Measurements from ENCODE around the gene NADSYN1. TPM values are rescaled to one million over a fixed set of nuclear protein-coding genes. Genes with fewer than 3 reads are reported as not detected.

The NADSYN1 gene
- polyA plus RNA-seq, 1 donor from 2014 or later: 66.9 TPM

- Histone ChIP-seq H3K9me3 (ENCODE audit: low read length) (no peaks in the 10 kb centered on the region), H3F3A (ENCODE audit: insufficient read depth, low read length, poor library complexity, severe bottlenecking) (no peaks in the 10 kb centered on the region), H3K4me2 (ENCODE audit: low read length) (no peak overlapping the region), H3K9me2 (ENCODE audit: insufficient read depth, low read length) (no peaks in the 10 kb centered on the region), H2AFZ (ENCODE audit: low read depth, low read length) (no peak overlapping the region), H3K36me3 (ENCODE audit: insufficient read depth, low read length) (no peaks in the 10 kb centered on the region), H3K27ac (ENCODE audit: low read length) (no peak overlapping the region), H3K9ac (ENCODE audit: low read length) (no peak overlapping the region), H3K27me3 (ENCODE audit: insufficient read depth, low read depth, low read length) (no peaks in the 10 kb centered on the region), H3K79me2 (replicated peaks; ENCODE audit: insufficient read depth, low read length) (no peaks in the 10 kb centered on the region), H3K4me3 (ENCODE audit: low read length) (no peak overlapping the region), H4K20me1 (ENCODE audit: insufficient read depth) (no peaks in the 10 kb centered on the region)
- TF ChIP-seq SMC3 (conservative IDR thresholded peaks at IDR 0.05; ENCODE audit: poor library complexity): no peak
- TF ChIP-seq EP300 (conservative IDR thresholded peaks at IDR 0.05; ENCODE audit: poor library complexity, severe bottlenecking): no peak
- no peak for TF ChIP-seq RAD21 (conservative IDR thresholded peaks at IDR 0.05)
- TF ChIP-seq POLR2AphosphoS5 (IDR thresholded peaks at IDR 0.05): no peak
- no peak for TF ChIP-seq MXI1 (conservative IDR thresholded peaks at IDR 0.05; ENCODE audit: poor library complexity, severe bottlenecking)
- TF ChIP-seq REST (IDR thresholded peaks at IDR 0.05; ENCODE audit: borderline replicate concordance): no peak
- TF ChIP-seq TAF1 (IDR thresholded peaks at IDR 0.05; ENCODE audit: low read depth): no peak
- no peak for TF ChIP-seq EZH2 (IDR thresholded peaks at IDR 0.05; ENCODE audit: borderline replicate concordance, insufficient read depth, low read length, poor library complexity, severe bottlenecking)
- no peak for TF ChIP-seq CTCF (IDR thresholded peaks at IDR 0.05; ENCODE audit: poor library complexity, severe bottlenecking)
Measured at GRCh38 chr11:71500601-71501021, 47.6 kb downstream of the NADSYN1 start.

- no peaks in the 10 kb centered on the region for H3K9me2 ChIP-seq (ENCODE audit: insufficient read depth, low read length)
- H4K20me1 ChIP-seq (ENCODE audit: insufficient read depth): no peaks in the 10 kb centered on the region
- TF ChIP-seq POLR2AphosphoS5 (IDR thresholded peaks at IDR 0.05) (no peak), REST (IDR thresholded peaks at IDR 0.05; ENCODE audit: borderline replicate concordance) (no peak), EP300 (conservative IDR thresholded peaks at IDR 0.05; ENCODE audit: poor library complexity, severe bottlenecking) (no peak), CTCF (IDR thresholded peaks at IDR 0.05; ENCODE audit: poor library complexity, severe bottlenecking) (no peak), SMC3 (conservative IDR thresholded peaks at IDR 0.05; ENCODE audit: poor library complexity) (no peak), RAD21 (conservative IDR thresholded peaks at IDR 0.05) (no peak), TAF1 (IDR thresholded peaks at IDR 0.05; ENCODE audit: low read depth) (no peak), MXI1 (conservative IDR thresholded peaks at IDR 0.05; ENCODE audit: poor library complexity, severe bottlenecking) (no peak), EZH2 (IDR thresholded peaks at IDR 0.05; ENCODE audit: borderline replicate concordance, insufficient read depth, low read length, poor library complexity, severe bottlenecking) (no peak)
- no peak overlapping the region for H3K9ac ChIP-seq (ENCODE audit: low read length)
- no peaks in the 10 kb centered on the region for H3K27me3 ChIP-seq (ENCODE audit: insufficient read depth, low read depth, low read length)
- no peak overlapping the region for H2AFZ ChIP-seq (ENCODE audit: low read depth, low read length)
- H3K36me3 ChIP-seq (ENCODE audit: insufficient read depth, low read length): no peaks in the 10 kb centered on the region
- H3K27ac ChIP-seq (ENCODE audit: low read length): no peak overlapping the region
- H3K9me3 ChIP-seq (ENCODE audit: low read length): no peaks in the 10 kb centered on the region
- no peak overlapping the region for H3K4me2 ChIP-seq (ENCODE audit: low read length)
- no peaks in the 10 kb centered on the region for H3K79me2 ChIP-seq (replicated peaks; ENCODE audit: insufficient read depth, low read length)
- H3K4me3 ChIP-seq (ENCODE audit: low read length): no peak overlapping the region
- H3F3A ChIP-seq (ENCODE audit: insufficient read depth, low read length, poor library complexity, severe bottlenecking): no peaks in the 10 kb centered on the region
Measured at GRCh38 chr11:71501071-71501985, 48.3 kb downstream of the NADSYN1 start.
